Measurements from ENCODE around the gene BTC.

BTC gene

GRCh38 chr4:74772106-74772505 is 22.2 kb downstream of the BTC start:
- H3K4me1 ChIP-seq (ENCODE audit: low read length): peaks cover 16% of the 10 kb centered on the region

GRCh38 chr4:74770226-74770910 is 24.0 kb downstream of the BTC start:
- Histone ChIP-seq H3K79me2 (ENCODE audit: low read length) (no peaks in the 10 kb centered on the region), H3K4me1 (ENCODE audit: low read length) (peaks cover 16% of the 10 kb centered on the region), H3K4me2 (ENCODE audit: low read length) (no peak overlapping the region), H4K20me1 (ENCODE audit: insufficient read depth, low read length) (no peaks in the 10 kb centered on the region), H2AFZ (ENCODE audit: low read depth, low read length) (no peak overlapping the region), H3K9ac (ENCODE audit: low read length) (no peak overlapping the region), H3K4me3 (ENCODE audit: low read length) (no peak overlapping the region), H3K9me3 (ENCODE audit: insufficient read depth, low read length) (no peaks in the 10 kb centered on the region), H3K36me3 (replicated peaks; ENCODE audit: low read depth, low read length) (no peaks in the 10 kb centered on the region), H3K27ac (ENCODE audit: low read length) (no peak overlapping the region), H3K27me3 (ENCODE audit: low read depth, low read length) (no peaks in the 10 kb centered on the region)
- no peak for TF ChIP-seq CTCF (IDR thresholded peaks at IDR 0.05; ENCODE audit: low read depth, low read length)
- no peak for TF ChIP-seq EZH2phosphoT487 (IDR thresholded peaks at IDR 0.05; ENCODE audit: low read depth)

More at GRCh38 chr4:74772106-74772505, 22.2 kb downstream of the BTC start:
- Histone ChIP-seq H3K9ac (ENCODE audit: low read length) (no peak overlapping the region), H3K27me3 (ENCODE audit: low read depth, low read length) (no peaks in the 10 kb centered on the region), H2AFZ (ENCODE audit: low read depth, low read length) (no peak overlapping the region), H3K4me3 (ENCODE audit: low read length) (no peak overlapping the region), H3K27ac (ENCODE audit: low read length) (no peak overlapping the region), H3K4me2 (ENCODE audit: low read length) (no peak overlapping the region), H3K9me3 (ENCODE audit: insufficient read depth, low read length) (no peaks in the 10 kb centered on the region), H4K20me1 (ENCODE audit: insufficient read depth, low read length) (no peaks in the 10 kb centered on the region), H3K79me2 (ENCODE audit: low read length) (no peaks in the 10 kb centered on the region), H3K36me3 (replicated peaks; ENCODE audit: low read depth, low read length) (no peaks in the 10 kb centered on the region)
- no peak for TF ChIP-seq EZH2phosphoT487 (IDR thresholded peaks at IDR 0.05; ENCODE audit: low read depth)
- TF ChIP-seq CTCF (IDR thresholded peaks at IDR 0.05; ENCODE audit: low read depth, low read length): no peak

- no peak overlapping the region for H2AFZ ChIP-seq (ENCODE audit: low read depth, low read length)
- no peak overlapping the region for H3K9ac ChIP-seq (ENCODE audit: low read length)
- no peak overlapping the region for H3K4me2 ChIP-seq (ENCODE audit: low read length)
- no peaks in the 10 kb centered on the region for H3K79me2 ChIP-seq (ENCODE audit: low read length)
- H3K9me3 ChIP-seq (ENCODE audit: insufficient read depth, low read length): no peaks in the 10 kb centered on the region
- H4K20me1 ChIP-seq (ENCODE audit: insufficient read depth, low read length): no peaks in the 10 kb centered on the region
- H3K4me1 ChIP-seq (ENCODE audit: low read length): peaks cover 16% of the 10 kb centered on the region
- no peaks in the 10 kb centered on the region for H3K36me3 ChIP-seq (replicated peaks; ENCODE audit: low read depth, low read length)
- TF ChIP-seq CTCF (IDR thresholded peaks at IDR 0.05; ENCODE audit: low read depth, low read length): no peak; the same call in 1 of the 2 replicates
- TF ChIP-seq EZH2phosphoT487 (IDR thresholded peaks at IDR 0.05; ENCODE audit: low read depth): no peak
- H3K27ac ChIP-seq (ENCODE audit: low read length): no peak overlapping the region
- no peak overlapping the region for H3K4me3 ChIP-seq (ENCODE audit: low read length)
- no peaks in the 10 kb centered on the region for H3K27me3 ChIP-seq (ENCODE audit: low read depth, low read length)
These were observed 25.3 kb downstream of the BTC start for GRCh38 chr4:74768857-74769525.

- no peak overlapping the region for H3K9ac ChIP-seq (ENCODE audit: low read length)
- H3K4me2 ChIP-seq (ENCODE audit: low read length): no peak overlapping the region
- TF ChIP-seq CTCF (IDR thresholded peaks at IDR 0.05; ENCODE audit: low read depth, low read length) (no peak), EZH2phosphoT487 (IDR thresholded peaks at IDR 0.05; ENCODE audit: low read depth) (no peak)
- H4K20me1 ChIP-seq (ENCODE audit: insufficient read depth, low read length): no peaks in the 10 kb centered on the region
- H3K27ac ChIP-seq (ENCODE audit: low read length): no peak overlapping the region
- H3K9me3 ChIP-seq (ENCODE audit: insufficient read depth, low read length): no peaks in the 10 kb centered on the region
- no peak overlapping the region for H3K4me3 ChIP-seq (ENCODE audit: low read length)
- H3K36me3 ChIP-seq (replicated peaks; ENCODE audit: low read depth, low read length): no peaks in the 10 kb centered on the region
- no peaks in the 10 kb centered on the region for H3K79me2 ChIP-seq (ENCODE audit: low read length)
- no peak overlapping the region for H2AFZ ChIP-seq (ENCODE audit: low read depth, low read length)
- no peaks in the 10 kb centered on the region for H3K27me3 ChIP-seq (ENCODE audit: low read depth, low read length)
- H3K4me1 ChIP-seq (ENCODE audit: low read length): peaks cover 5% of the 10 kb centered on the region
These were observed 30.2 kb downstream of the BTC start for GRCh38 chr4:74764119-74764518.

All from OCI-LY3 (cell line).